Keratinocyte (primary cell): ENCODE results near the gene ARFIP1. TPM values are rescaled to one million over a fixed set of nuclear protein-coding genes. Genes with fewer than 3 reads are reported as not detected.

Experiments used
- DNase-seq: peaks from one replicate; pipeline ENCODE4 v3.0.0-alpha.2; 2011; ENCODE audit warnings: low read depth, missing footprints, low spot score
- FAIRE-seq: peaks from 2 replicates; lab custom pipeline; 2011; peaks lifted over from hg19 to GRCh38; lab: Jason Lieb, UNC
- H2AFZ ChIP-seq: 2 replicates; pipeline ENCODE4 v1.6.0; 2012; ENCODE audit warnings: low read length, control low read depth, inconsistent platforms; ENCODE audit not compliant: control insufficient read depth
- H3K27ac ChIP-seq: 2 replicates; pipeline ENCODE4 v1.5.1; 2011; ENCODE audit warnings: low read length; ENCODE audit not compliant: control insufficient read depth, insufficient read depth
- H3K27me3 ChIP-seq: 3 replicates; pipeline ENCODE4 v1.6.0; 2011; ENCODE audit warnings: low read length; ENCODE audit not compliant: control insufficient read depth, insufficient read depth; ENCODE audit errors: extremely low read depth
- H3K36me3 ChIP-seq, 2 experiments: 2 replicates in 1 of 2; 3 replicates in 1 of 2; pipeline ENCODE4 v1.5.1; 2011; ENCODE audit warnings: low read length in 2 of 2, mild to moderate bottlenecking in 1 of 2; ENCODE audit not compliant: control insufficient read depth in 2 of 2, insufficient read depth in 2 of 2; ENCODE audit errors: extremely low read depth in 1 of 2
- H3K4me1 ChIP-seq: 3 replicates; pipeline ENCODE4 v1.5.1; 2011; ENCODE audit warnings: low read length; ENCODE audit not compliant: control insufficient read depth, insufficient read depth; ENCODE audit errors: extremely low read depth
- H3K4me2 ChIP-seq: 3 replicates; pipeline ENCODE4 v1.6.0; 2011; ENCODE audit warnings: low read depth, low read length; ENCODE audit not compliant: control insufficient read depth, insufficient read depth; ENCODE audit errors: extremely low read depth
- H3K4me3 ChIP-seq, 3 experiments: fragments of 200-600 bp in 1 of 3; sonication (generic) in 1 of 3; 2 replicates in 2 of 3; 3 replicates in 1 of 3; pipeline ENCODE4 v1.5.1; 2011 to 2016; ENCODE audit warnings: low read length in 3 of 3, mild to moderate bottlenecking in 3 of 3, control low read depth in 2 of 3, inconsistent platforms in 1 of 3, low read depth in 1 of 3, mixed read lengths in 1 of 3, mixed run types in 1 of 3, moderate library complexity in 1 of 3; ENCODE audit not compliant: control insufficient read depth in 2 of 3, insufficient read depth in 2 of 3; ENCODE audit errors: extremely low read depth in 1 of 3
- H3K79me2 ChIP-seq: 2 replicates; pipeline ENCODE4 v1.6.0; 2012; ENCODE audit warnings: low read length; ENCODE audit not compliant: control insufficient read depth, insufficient read depth
- H3K9ac ChIP-seq: 3 replicates; pipeline ENCODE4 v1.6.0; 2011; ENCODE audit warnings: low read length; ENCODE audit not compliant: control insufficient read depth, insufficient read depth; ENCODE audit errors: extremely low read depth
- H3K9me1 ChIP-seq: 3 replicates; pipeline ENCODE4 v1.6.0; 2011; ENCODE audit warnings: low read length; ENCODE audit not compliant: control insufficient read depth, insufficient read depth; ENCODE audit errors: extremely low read depth
- H3K9me3 ChIP-seq: 2 replicates; pipeline ENCODE4 v1.5.1; 2012; ENCODE audit warnings: low read depth, low read length; ENCODE audit not compliant: control insufficient read depth
- H4K20me1 ChIP-seq: 3 replicates; pipeline ENCODE4 v1.6.0; 2011; ENCODE audit warnings: low read length; ENCODE audit not compliant: control insufficient read depth, insufficient read depth; ENCODE audit errors: extremely low read depth
- CTCF ChIP-seq, 3 experiments: IDR thresholded peaks in 1 of 3; conservative IDR thresholded peaks in 1 of 3; optimal IDR thresholded peaks in 1 of 3; 2 replicates in 2 of 3; 3 replicates in 1 of 3; pipeline versions ENCODE3 to v1.5.1; 2011; ENCODE audit warnings: low read length in 3 of 3, mild to moderate bottlenecking in 3 of 3, moderate library complexity in 2 of 3, control low read depth in 1 of 3, inconsistent platforms in 1 of 3; ENCODE audit not compliant: insufficient read depth in 2 of 3; ENCODE audit errors: extremely low read depth in 1 of 3
- EZH2 ChIP-seq: IDR thresholded peaks from one replicate; pipeline ENCODE4 v1.6.1; 2012; ENCODE audit warnings: inconsistent platforms, mild to moderate bottlenecking, low read length, moderate library complexity
- dilution Hi-C: fragments of 300-500 bp; cut with MboI; formaldehyde crosslinking; loops from one replicate; pipeline ENCODE4 v1.7.0; 2020; ENCODE audit warnings: low sequenced_read_pairs; ENCODE audit not compliant: extremely low pct_ligation_motif_present
- polyA plus RNA-seq, 5 experiments: library from polyadenylated mRNA; depleted of rRNA in 3 of 5; stranded (reverse) in 3 of 5; stranded (forward) in 1 of 5; unstranded in 1 of 5; fragments of >200 nt; gene quantifications; 1 replicate in 1 of 5; 2 replicates in 3 of 5; 3 replicates in 1 of 5; pipeline versions ENCODE4 v1.2.1 to v1.2.3, GENCODE V29; 2011 to 2012; ENCODE audit warnings: missing spikeins in 2 of 5, low read depth in 1 of 5, low replicate concordance in 1 of 5

The ARFIP1 gene
- polyA plus RNA-seq, 1 donor (not counting 4 experiments of a cell fraction or from before 2014, with no cell fraction given): 44.4 TPM

DNA sequence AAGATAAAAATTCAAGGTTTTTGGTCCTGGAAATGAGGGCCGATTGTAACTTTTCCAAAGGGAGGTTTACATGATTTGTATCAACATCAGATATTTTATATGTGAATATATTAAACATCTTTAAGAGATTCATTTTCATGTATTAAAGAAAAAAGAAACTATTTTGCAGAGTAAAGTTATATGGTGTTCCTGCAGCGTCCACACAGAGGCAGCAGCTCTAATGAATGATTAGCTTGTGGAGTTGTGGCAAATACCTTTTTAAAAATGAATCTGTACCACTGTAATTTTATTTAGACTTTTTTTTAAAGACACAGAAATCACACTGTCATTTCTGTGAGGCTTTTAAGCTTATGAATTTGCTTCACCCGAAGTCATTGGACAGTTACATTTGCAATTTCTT lies 130.8 kb downstream of the ARFIP1 start:
- Histone ChIP-seq H3K9ac (no peak overlapping the region), H3K79me2 (no peaks in the 10 kb centered on the region), H2AFZ (no peak overlapping the region), H4K20me1 (no peaks in the 10 kb centered on the region), H3K9me1 (no peaks in the 10 kb centered on the region), H3K4me1 (no peaks in the 10 kb centered on the region), H3K36me3 (no peaks in the 10 kb centered on the region), H3K4me3 (no peak overlapping the region), H3K4me2 (no peak overlapping the region), H3K27ac (no peak overlapping the region), H3K27me3 (no peaks in the 10 kb centered on the region), H3K9me3 (no peaks in the 10 kb centered on the region)
- no peak for FAIRE-seq
- TF ChIP-seq EZH2 (no peak), CTCF (optimal IDR thresholded peaks at IDR 0.05 in 1 of 3, IDR thresholded peaks at IDR 0.05 in 1 of 3, conservative IDR thresholded peaks at IDR 0.05 in 1 of 3; ENCODE audit: extremely low read depth in 1 of 3, insufficient read depth in 2 of 3, low read length in 3 of 3) (no peak)
- dilution Hi-C loops: no loop called here
- no peak for DNase-seq

DNA sequence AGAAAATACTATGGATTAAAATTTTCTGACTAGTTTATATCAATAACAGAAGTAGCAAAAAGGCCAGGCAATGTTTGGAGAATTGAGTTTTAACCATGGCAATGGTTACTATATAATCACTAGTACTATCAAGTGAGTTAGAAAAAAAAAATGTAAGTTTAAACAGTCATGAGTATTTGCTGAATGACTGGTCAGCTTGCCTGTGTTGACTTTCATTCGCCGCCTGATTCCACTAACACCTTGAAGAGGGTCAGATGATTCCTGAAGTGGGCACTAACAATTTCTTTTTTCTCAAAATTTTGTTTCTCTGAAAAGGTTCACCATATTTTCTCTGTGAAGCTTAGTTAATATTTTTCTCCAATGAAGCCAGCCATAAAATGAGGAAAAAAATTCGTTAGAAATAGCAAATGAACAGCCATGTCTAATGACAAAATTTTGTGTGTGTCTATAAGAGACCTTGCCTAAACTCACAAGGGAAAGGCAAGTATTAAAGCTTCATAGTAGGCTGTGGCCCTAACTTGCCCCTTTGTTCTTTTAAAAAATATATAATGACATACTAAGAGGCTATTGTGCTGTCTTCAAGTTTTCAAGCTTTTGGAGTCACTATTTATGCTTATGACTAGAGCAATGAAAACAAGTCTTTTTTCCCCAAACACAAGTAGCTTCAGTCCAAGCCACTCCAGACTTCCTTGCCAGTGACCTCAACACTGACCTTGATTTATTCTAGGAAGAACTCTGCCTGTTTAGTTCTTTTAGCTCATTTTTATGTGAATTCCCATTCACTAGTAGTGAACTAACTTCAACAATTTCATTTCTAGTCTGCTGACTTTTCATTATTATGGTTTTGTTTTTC lies 138.0 kb downstream of the ARFIP1 start:
- FAIRE-seq: peak; percentile 5
- TF ChIP-seq EZH2: no peak
- no peak for TF ChIP-seq CTCF (optimal IDR thresholded peaks at IDR 0.05 in 1 of 3, IDR thresholded peaks at IDR 0.05 in 1 of 3, conservative IDR thresholded peaks at IDR 0.05 in 1 of 3; ENCODE audit: extremely low read depth in 1 of 3, insufficient read depth in 2 of 3, low read length in 3 of 3)

More for the DNA sequence above, 138.0 kb downstream of the ARFIP1 start:
- Histone ChIP-seq H3K4me3 (no peak overlapping the region), H3K9ac (no peak overlapping the region), H3K36me3 (no peaks in the 10 kb centered on the region), H3K4me1 (no peaks in the 10 kb centered on the region), H3K4me2 (no peak overlapping the region), H2AFZ (no peak overlapping the region), H3K9me1 (no peaks in the 10 kb centered on the region), H3K27me3 (no peaks in the 10 kb centered on the region), H3K79me2 (no peaks in the 10 kb centered on the region), H3K27ac (no peak overlapping the region), H3K9me3 (no peaks in the 10 kb centered on the region), H4K20me1 (no peaks in the 10 kb centered on the region)
- DNase-seq: no peak
- dilution Hi-C loops: no loop called here
